HepG2 (cell line): Measurements from ENCODE around the gene BBOF1. TPM values are rescaled to one million over a fixed set of nuclear protein-coding genes. Genes with fewer than 3 reads are reported as not detected.
A peak's percentile ranks its signal among the peaks of the same experiment; 100 is the strongest.

Experiments
- FOXK1 ChIP-seq: sonication (generic); formaldehyde crosslinking; IDR thresholded peaks from 2 replicates; pipeline ENCODE4 v1.4.0; 2020; ENCODE audit warnings: low read depth, missing genetic modification reagents, borderline replicate concordance
- FOXO1 ChIP-seq: sonication (generic); formaldehyde crosslinking; IDR thresholded peaks from 2 replicates; pipeline ENCODE4 v1.4.0; 2020; ENCODE audit warnings: missing genetic modification reagents
- GATAD1 ChIP-seq: IDR thresholded peaks from 2 replicates; pipeline ENCODE4 v1.6.1; 2016; ENCODE audit warnings: missing genetic modification reagents, missing compliant biosample characterization
- KDM1A ChIP-seq: IDR thresholded peaks from 2 replicates; pipeline ENCODE4 v1.6.1; 2016; ENCODE audit warnings: missing compliant biosample characterization
- NR2F6 ChIP-seq, 2 experiments: IDR thresholded peaks; 2 replicates each; pipeline ENCODE4 v1.6.1; 2016; ENCODE audit warnings: antibody characterized with exemption in 1 of 2, mild to moderate bottlenecking in 1 of 2
- REPIN1 ChIP-seq: sonication (generic); formaldehyde crosslinking; IDR thresholded peaks from 2 replicates; pipeline ENCODE4 v1.8.0; 2022; ENCODE audit warnings: missing genetic modification reagents, low read depth, mild to moderate bottlenecking, borderline replicate concordance
- SP4 ChIP-seq: sonication (generic); formaldehyde crosslinking; IDR thresholded peaks from 2 replicates; pipeline ENCODE4 v1.8.1; 2023; ENCODE audit warnings: mild to moderate bottlenecking, missing genetic modification reagents
- SRSF9 ChIP-seq: fragments of 200-400 bp; formaldehyde crosslinking; IDR thresholded peaks from 2 replicates; pipeline ENCODE4 v1.6.1; 2018; ENCODE audit warnings: borderline replicate concordance, mild to moderate bottlenecking, low read depth, low read length; ENCODE audit not compliant: insufficient read depth, poor library complexity, severe bottlenecking
- TBX2 ChIP-seq: sonication (generic); formaldehyde crosslinking; IDR thresholded peaks from 2 replicates; pipeline ENCODE4 v1.5.0; 2020; ENCODE audit warnings: missing genetic modification reagents, mild to moderate bottlenecking, borderline replicate concordance
- TOPORS ChIP-seq: sonication (generic); formaldehyde crosslinking; IDR thresholded peaks from 2 replicates; pipeline ENCODE4 v1.8.0; 2023; ENCODE audit warnings: mild to moderate bottlenecking, missing genetic modification reagents
- ZBTB20 ChIP-seq: sonication (generic); formaldehyde crosslinking; IDR thresholded peaks from 2 replicates; pipeline ENCODE4 v1.8.1; 2023; ENCODE audit warnings: missing genetic modification reagents, low read depth, mild to moderate bottlenecking, borderline replicate concordance
- ZIK1 ChIP-seq: sonication (generic); formaldehyde crosslinking; IDR thresholded peaks from 2 replicates; pipeline ENCODE4 v1.5.0; 2020; ENCODE audit warnings: mild to moderate bottlenecking, low read depth, missing genetic modification reagents, borderline replicate concordance
- ZMAT3 ChIP-seq: sonication (generic); formaldehyde crosslinking; conservative IDR thresholded peaks from 2 replicates; pipeline ENCODE4 v1.7.0; 2021; ENCODE audit warnings: missing genetic modification reagents
- ZNF225 ChIP-seq: sonication (generic); formaldehyde crosslinking; IDR thresholded peaks from 2 replicates; pipeline ENCODE4 v1.4.0; 2020; ENCODE audit warnings: mild to moderate bottlenecking, missing genetic modification reagents
- ZNF317 ChIP-seq: sonication (generic); formaldehyde crosslinking; IDR thresholded peaks from 2 replicates; pipeline ENCODE4 v1.5.0; 2020; ENCODE audit warnings: mild to moderate bottlenecking, missing genetic modification reagents
- ZNF382 ChIP-seq: sonication (generic); formaldehyde crosslinking; IDR thresholded peaks from 2 replicates; pipeline ENCODE4 v1.5.0; 2020; ENCODE audit warnings: missing genetic modification reagents, mild to moderate bottlenecking, borderline replicate concordance
- ZNF737 ChIP-seq: sonication (generic); formaldehyde crosslinking; IDR thresholded peaks from 2 replicates; pipeline ENCODE4 v1.5.0; 2020; ENCODE audit warnings: missing genetic modification reagents, mild to moderate bottlenecking, borderline replicate concordance
- ZNF816 ChIP-seq: sonication (generic); formaldehyde crosslinking; IDR thresholded peaks from 2 replicates; pipeline ENCODE4 v1.8.0; 2022; ENCODE audit warnings: missing genetic modification reagents, mild to moderate bottlenecking, borderline replicate concordance
- polyA plus RNA-seq, 8 experiments: library from polyadenylated mRNA; depleted of rRNA in 3 of 8; stranded (reverse) in 7 of 8; unstranded in 1 of 8; fragments of >200 nt; fragmentation: Illumina TruSeq in 4 of 8; extraction: Trizol in 4 of 8; gene quantifications; 2 replicates each; pipeline versions ENCODE4 v1.2.1 to v1.2.3, GENCODE V29; 2011 to 2016; ENCODE audit warnings: low read depth in 4 of 8, missing spikeins in 1 of 8, mixed read lengths in 1 of 8; ENCODE audit not compliant: insufficient read depth in 1 of 8
- total RNA-seq, 5 experiments: library from RNA; depleted of rRNA; stranded (reverse); fragments of >200 nt; fragmentation: Illumina TruSeq; extraction: Trizol; gene quantifications; 2 replicates each; pipeline ENCODE4 v1.2.3, GENCODE V29; 2016; ENCODE audit warnings: low read depth in 1 of 5
- TF ChIP-seq, protein P1 (sequence below): sonication (generic); formaldehyde crosslinking; IDR thresholded peaks from 2 replicates; pipeline ENCODE4 v1.4.0; 2020; ENCODE audit warnings: missing genetic modification reagents, borderline replicate concordance
- TF ChIP-seq, protein P2 (sequence below): sonication (generic); formaldehyde crosslinking; IDR thresholded peaks from 2 replicates; pipeline ENCODE4 v1.5.0; 2020; ENCODE audit warnings: mild to moderate bottlenecking, missing genetic modification reagents, moderate library complexity
- TF ChIP-seq, protein P3 (sequence below): fragments of 450-650 bp; IDR thresholded peaks from 2 replicates; pipeline ENCODE4 v1.6.1; 2017
- TF ChIP-seq, protein P4 (sequence below): sonication (generic); formaldehyde crosslinking; IDR thresholded peaks from 2 replicates; pipeline ENCODE4 v1.4.0; 2020; ENCODE audit warnings: missing genetic modification reagents

The BBOF1 gene
- total and polyA plus RNA-seq, 2 of the 13 experiments (the other 11 are each of a cell fraction or from before 2014, with no cell fraction given), result 1.6 to 2.3 TPM

DNA sequence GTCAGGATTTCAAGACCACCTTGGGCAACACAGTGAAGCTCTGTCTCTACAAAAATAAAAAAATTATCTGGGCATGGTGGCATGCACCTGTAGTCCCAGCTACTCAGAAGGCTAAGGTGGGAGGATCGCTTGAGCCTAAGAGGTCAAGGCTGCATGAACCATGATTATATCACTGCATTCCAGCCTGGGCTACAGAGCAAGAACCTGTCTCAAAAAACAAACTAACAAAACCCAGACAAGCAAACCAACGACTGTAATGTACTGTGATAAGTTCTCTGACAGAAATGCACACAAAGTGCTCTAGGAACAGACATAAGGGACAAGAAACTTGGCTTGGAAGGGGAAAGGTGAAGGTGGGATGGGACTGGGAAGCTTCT is 22.4 kb upstream of the BBOF1 start (continued):
- TF ChIP-seq, protein P1, sequence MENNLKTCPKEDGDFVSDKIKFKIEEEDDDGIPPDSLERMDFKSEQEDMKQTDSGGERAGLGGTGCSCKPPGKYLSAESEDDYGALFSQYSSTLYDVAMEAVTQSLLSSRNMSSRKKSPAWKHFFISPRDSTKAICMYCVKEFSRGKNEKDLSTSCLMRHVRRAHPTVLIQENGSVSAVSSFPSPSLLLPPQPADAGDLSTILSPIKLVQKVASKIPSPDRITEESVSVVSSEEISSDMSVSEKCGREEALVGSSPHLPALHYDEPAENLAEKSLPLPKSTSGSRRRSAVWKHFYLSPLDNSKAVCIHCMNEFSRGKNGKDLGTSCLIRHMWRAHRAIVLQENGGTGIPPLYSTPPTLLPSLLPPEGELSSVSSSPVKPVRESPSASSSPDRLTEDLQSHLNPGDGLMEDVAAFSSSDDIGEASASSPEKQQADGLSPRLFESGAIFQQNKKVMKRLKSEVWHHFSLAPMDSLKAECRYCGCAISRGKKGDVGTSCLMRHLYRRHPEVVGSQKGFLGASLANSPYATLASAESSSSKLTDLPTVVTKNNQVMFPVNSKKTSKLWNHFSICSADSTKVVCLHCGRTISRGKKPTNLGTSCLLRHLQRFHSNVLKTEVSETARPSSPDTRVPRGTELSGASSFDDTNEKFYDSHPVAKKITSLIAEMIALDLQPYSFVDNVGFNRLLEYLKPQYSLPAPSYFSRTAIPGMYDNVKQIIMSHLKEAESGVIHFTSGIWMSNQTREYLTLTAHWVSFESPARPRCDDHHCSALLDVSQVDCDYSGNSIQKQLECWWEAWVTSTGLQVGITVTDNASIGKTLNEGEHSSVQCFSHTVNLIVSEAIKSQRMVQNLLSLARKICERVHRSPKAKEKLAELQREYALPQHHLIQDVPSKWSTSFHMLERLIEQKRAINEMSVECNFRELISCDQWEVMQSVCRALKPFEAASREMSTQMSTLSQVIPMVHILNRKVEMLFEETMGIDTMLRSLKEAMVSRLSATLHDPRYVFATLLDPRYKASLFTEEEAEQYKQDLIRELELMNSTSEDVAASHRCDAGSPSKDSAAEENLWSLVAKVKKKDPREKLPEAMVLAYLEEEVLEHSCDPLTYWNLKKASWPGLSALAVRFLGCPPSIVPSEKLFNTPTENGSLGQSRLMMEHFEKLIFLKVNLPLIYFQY, result no peak
- TF ChIP-seq REPIN1 (0 out of 2 replicates have a peak, but pooled peaks have one; percentile 43), ZBTB20 (CRISPR knock-in tag) (peak; percentile 70; the same call in 1 of the 2 replicates), ZNF317 (CRISPR knock-in tag) (no peak), ZIK1 (no peak), SRSF9 (no peak), ZNF737 (CRISPR knock-in tag) (no peak), KDM1A (CRISPR knock-in tag) (0 out of 2 replicates have a peak, but pooled peaks have one; percentile 41), FOXK1 (peak; percentile 51), ZMAT3 (0 out of 2 replicates have a peak, but pooled peaks have one; percentile 29), GATAD1 (0 out of 2 replicates have a peak, but pooled peaks have one; percentile 18), FOXO1 (CRISPR knock-in tag) (peak; percentile 41; the same call in 1 of the 2 replicates), SP4 (CRISPR knock-in tag) (0 out of 2 replicates have a peak, but pooled peaks have one; percentile 13), ZNF816 (CRISPR knock-in tag) (0 out of 2 replicates have a peak, but pooled peaks have one; percentile 64), ZNF225 (CRISPR knock-in tag) (no peak), NR2F6 (IDR thresholded peaks at IDR 0.05) (peak; percentile 98), NR2F6 (CRISPR knock-in tag; IDR thresholded peaks at IDR 0.05) (peak; percentile 99), ZNF382 (CRISPR knock-in tag) (no peak), TOPORS (CRISPR knock-in tag) (0 out of 2 replicates have a peak, but pooled peaks have one; percentile 24), TBX2 (CRISPR knock-in tag) (peak; percentile 40; the same call in 1 of the 2 replicates)
- TF ChIP-seq, protein P2, sequence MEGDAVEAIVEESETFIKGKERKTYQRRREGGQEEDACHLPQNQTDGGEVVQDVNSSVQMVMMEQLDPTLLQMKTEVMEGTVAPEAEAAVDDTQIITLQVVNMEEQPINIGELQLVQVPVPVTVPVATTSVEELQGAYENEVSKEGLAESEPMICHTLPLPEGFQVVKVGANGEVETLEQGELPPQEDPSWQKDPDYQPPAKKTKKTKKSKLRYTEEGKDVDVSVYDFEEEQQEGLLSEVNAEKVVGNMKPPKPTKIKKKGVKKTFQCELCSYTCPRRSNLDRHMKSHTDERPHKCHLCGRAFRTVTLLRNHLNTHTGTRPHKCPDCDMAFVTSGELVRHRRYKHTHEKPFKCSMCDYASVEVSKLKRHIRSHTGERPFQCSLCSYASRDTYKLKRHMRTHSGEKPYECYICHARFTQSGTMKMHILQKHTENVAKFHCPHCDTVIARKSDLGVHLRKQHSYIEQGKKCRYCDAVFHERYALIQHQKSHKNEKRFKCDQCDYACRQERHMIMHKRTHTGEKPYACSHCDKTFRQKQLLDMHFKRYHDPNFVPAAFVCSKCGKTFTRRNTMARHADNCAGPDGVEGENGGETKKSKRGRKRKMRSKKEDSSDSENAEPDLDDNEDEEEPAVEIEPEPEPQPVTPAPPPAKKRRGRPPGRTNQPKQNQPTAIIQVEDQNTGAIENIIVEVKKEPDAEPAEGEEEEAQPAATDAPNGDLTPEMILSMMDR (CRISPR knock-in tag), result no peak
- TF ChIP-seq, protein P3, sequence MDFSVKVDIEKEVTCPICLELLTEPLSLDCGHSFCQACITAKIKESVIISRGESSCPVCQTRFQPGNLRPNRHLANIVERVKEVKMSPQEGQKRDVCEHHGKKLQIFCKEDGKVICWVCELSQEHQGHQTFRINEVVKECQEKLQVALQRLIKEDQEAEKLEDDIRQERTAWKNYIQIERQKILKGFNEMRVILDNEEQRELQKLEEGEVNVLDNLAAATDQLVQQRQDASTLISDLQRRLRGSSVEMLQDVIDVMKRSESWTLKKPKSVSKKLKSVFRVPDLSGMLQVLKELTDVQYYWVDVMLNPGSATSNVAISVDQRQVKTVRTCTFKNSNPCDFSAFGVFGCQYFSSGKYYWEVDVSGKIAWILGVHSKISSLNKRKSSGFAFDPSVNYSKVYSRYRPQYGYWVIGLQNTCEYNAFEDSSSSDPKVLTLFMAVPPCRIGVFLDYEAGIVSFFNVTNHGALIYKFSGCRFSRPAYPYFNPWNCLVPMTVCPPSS, result no peak
- TF ChIP-seq, protein P4, sequence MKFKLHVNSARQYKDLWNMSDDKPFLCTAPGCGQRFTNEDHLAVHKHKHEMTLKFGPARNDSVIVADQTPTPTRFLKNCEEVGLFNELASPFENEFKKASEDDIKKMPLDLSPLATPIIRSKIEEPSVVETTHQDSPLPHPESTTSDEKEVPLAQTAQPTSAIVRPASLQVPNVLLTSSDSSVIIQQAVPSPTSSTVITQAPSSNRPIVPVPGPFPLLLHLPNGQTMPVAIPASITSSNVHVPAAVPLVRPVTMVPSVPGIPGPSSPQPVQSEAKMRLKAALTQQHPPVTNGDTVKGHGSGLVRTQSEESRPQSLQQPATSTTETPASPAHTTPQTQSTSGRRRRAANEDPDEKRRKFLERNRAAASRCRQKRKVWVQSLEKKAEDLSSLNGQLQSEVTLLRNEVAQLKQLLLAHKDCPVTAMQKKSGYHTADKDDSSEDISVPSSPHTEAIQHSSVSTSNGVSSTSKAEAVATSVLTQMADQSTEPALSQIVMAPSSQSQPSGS, result peak; percentile 63; the same call in 1 of the 2 replicates
